Cardiac muscle cell (in vitro differentiated cells and primary cell): ENCODE measurements around the gene HEPHL1. TPM values are rescaled to one million over a fixed set of nuclear protein-coding genes. Genes with fewer than 3 reads are reported as not detected.

Experiments
- DNase-seq, 2 donors: peaks; one replicate each; pipeline versions ENCODE4 v3.0.0 to v3.0.0-alpha.2; 2010 to 2017; ENCODE audit warnings: low read depth in 1 of 2, low spot score in 1 of 2
- H3K27ac ChIP-seq: fragments of 200-600 bp; sonication (generic); 2 replicates; pipeline ENCODE4 v1.5.1; 2016
- H3K27me3 ChIP-seq: fragments of 200-600 bp; sonication (generic); 2 replicates; pipeline ENCODE4 v1.6.0; 2016; ENCODE audit warnings: control low read depth
- H3K36me3 ChIP-seq: fragments of 200-600 bp; sonication (generic); 2 replicates; pipeline ENCODE4 v1.5.1; 2016; ENCODE audit warnings: control low read depth
- H3K4me1 ChIP-seq: fragments of 200-600 bp; sonication (generic); 2 replicates; pipeline ENCODE4 v1.8.1; 2017; ENCODE audit warnings: low read depth, mild to moderate bottlenecking, mixed run types
- H3K4me3 ChIP-seq: fragments of 200-600 bp; sonication (generic); 2 replicates; pipeline ENCODE4 v1.5.1; 2016; ENCODE audit warnings: mild to moderate bottlenecking
- H3K9me3 ChIP-seq: fragments of 200-600 bp; sonication (generic); 2 replicates; pipeline ENCODE4 v1.5.1; 2017; ENCODE audit warnings: low read depth, mild to moderate bottlenecking, control low read depth
- CTCF ChIP-seq: IDR thresholded peaks from 2 replicates; pipeline ENCODE4 v1.5.1; 2012; ENCODE audit warnings: low read depth, mild to moderate bottlenecking, low read length
- polyA plus RNA-seq: library from polyadenylated mRNA; unstranded; fragments of >200 nt; fragmentation: Nextera tagmentation; extraction: Ambion mirVana; gene quantifications from 2 replicates; pipeline ENCODE4 v1.2.1, GENCODE V29; 2016
- total RNA-seq: library from RNA; depleted of rRNA; stranded (reverse); fragments of >200 nt; gene quantifications from 2 replicates; pipeline ENCODE4 v1.2.3, GENCODE V29; 2016

Gene HEPHL1
- total and polyA plus RNA-seq, 2 experiments from 2014 or later: not detected

DNA sequence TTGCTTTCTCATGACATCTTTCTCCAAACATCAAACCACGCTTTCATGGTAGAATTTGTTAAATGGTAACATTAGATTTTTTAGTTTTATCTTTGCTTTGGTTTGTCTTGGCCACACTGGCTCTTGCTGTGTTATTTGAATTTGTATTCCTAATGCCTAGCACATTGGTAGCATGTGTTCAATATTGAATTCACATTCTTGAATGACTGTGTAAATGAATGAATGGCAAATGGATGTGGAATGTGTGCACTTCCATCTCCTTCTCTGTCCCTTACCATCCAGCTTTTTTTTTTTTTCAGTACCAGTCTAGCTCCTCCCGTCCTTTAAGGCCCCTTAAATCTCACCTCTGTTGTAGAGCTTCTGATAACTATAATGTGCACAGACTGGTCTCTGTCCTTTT is 41.2 kb downstream of the HEPHL1 start:
- Histone ChIP-seq H3K4me1 (no peaks in the 10 kb centered on the region), H3K27ac (no peak overlapping the region), H3K4me3 (no peak overlapping the region), H3K27me3 (no peaks in the 10 kb centered on the region), H3K9me3 (no peaks in the 10 kb centered on the region), H3K36me3 (no peaks in the 10 kb centered on the region)
- TF ChIP-seq CTCF: no peak
- DNase-seq: no peak

- peak in 1 of 2 donors; percentile 3 for DNase-seq
- no peak for TF ChIP-seq CTCF
- H3K4me1 ChIP-seq: no peaks in the 10 kb centered on the region
Observed at GRCh38 chr11:94066901-94067429, 45.8 kb downstream of the HEPHL1 start.

GRCh38 chr11:94068764-94069163 is 47.6 kb downstream of the HEPHL1 start:
- Histone ChIP-seq H3K4me3 (no peak overlapping the region), H3K4me1 (no peaks in the 10 kb centered on the region), H3K36me3 (no peaks in the 10 kb centered on the region), H3K9me3 (no peaks in the 10 kb centered on the region), H3K27ac (no peak overlapping the region), H3K27me3 (no peaks in the 10 kb centered on the region)
- DNase-seq: no peak
- no peak for TF ChIP-seq CTCF

More at GRCh38 chr11:94066901-94067429, 45.8 kb downstream of the HEPHL1 start:
- Histone ChIP-seq H3K27me3 (no peaks in the 10 kb centered on the region), H3K36me3 (no peaks in the 10 kb centered on the region), H3K9me3 (no peaks in the 10 kb centered on the region), H3K4me3 (no peak overlapping the region), H3K27ac (no peak overlapping the region)

DNA sequence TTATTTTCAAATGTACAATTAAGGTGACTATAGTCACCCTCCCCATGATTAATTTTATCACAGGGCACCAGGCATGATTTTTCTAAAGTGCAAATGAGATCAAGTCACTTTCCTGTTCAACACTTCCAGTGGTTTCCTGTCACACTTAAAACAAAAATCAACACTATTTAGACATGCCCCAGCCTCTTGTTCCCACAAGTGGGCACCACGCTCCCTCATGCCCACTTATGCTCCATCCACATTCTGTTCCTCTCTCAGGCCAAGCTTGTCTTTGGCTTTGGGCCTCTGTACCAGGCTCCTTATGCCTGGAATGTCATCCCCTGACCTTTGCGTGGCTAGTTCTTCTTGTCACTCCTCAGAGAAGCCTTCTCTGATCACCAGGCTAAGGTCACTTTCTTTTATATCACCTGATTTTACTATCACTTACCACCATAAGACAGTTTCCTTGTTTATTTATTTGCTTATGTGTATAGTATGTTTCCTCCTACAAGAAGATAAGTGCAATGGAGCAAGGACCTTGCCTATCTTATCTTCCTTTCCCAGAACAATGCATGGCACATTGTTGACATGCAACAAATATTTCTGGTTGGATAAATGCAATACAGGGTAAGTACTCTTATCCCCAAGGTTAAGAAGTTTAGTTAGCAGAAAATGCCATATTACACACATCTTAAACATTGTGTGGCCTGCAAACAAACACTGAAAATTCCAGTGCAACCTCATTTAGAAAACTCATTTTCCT is 56.6 kb downstream of the HEPHL1 start:
- no peak overlapping the region for H3K27ac ChIP-seq
- H3K9me3 ChIP-seq: no peaks in the 10 kb centered on the region
- DNase-seq: peak; percentile 2 to 22
- no peak for TF ChIP-seq CTCF
- H3K27me3 ChIP-seq: no peaks in the 10 kb centered on the region
- H3K4me3 ChIP-seq: no peak overlapping the region
- no peaks in the 10 kb centered on the region for H3K4me1 ChIP-seq
- no peaks in the 10 kb centered on the region for H3K36me3 ChIP-seq

DNA sequence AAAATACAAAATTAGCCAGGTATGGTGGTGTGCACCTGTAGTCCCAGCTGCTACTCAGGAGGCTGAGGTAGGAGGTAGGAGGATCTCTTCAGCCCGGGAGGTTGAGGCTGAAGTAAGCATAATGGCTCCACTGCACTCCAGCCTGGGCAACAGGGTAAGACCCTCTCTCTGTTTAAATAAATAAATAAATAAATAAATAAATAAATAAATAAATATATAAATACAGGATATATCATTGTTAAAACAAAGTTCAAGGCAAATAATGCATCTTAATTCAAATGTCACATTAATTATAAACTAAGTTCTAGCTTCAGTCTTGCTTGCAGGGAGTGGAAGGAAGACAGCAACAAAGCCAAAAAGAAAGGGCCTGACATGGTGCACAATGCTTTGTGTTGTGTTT is 63.0 kb downstream of the HEPHL1 start:
- Histone ChIP-seq H3K4me3 (no peak overlapping the region), H3K36me3 (no peaks in the 10 kb centered on the region), H3K9me3 (no peaks in the 10 kb centered on the region), H3K27ac (no peak overlapping the region), H3K4me1 (no peaks in the 10 kb centered on the region), H3K27me3 (no peaks in the 10 kb centered on the region)
- TF ChIP-seq CTCF: no peak
- DNase-seq: no peak
